Omental fat pad (tissue), 4 donors: ENCODE measurements around the gene LGALS7. TPM values are rescaled to one million over a fixed set of nuclear protein-coding genes. Genes with fewer than 3 reads are reported as not detected.
"Not testable (repeated sequence)": the region's sequence is repeated elsewhere in the genome, so short reads cannot be mapped to it uniquely, and the experiment has no call there.

Experiments used
- ATAC-seq: fragments of 150-250 bp; one replicate; pipeline ENCODE4 v1.9.1; 2016; ENCODE audit warnings: mild to moderate bottlenecking, moderate library complexity; ENCODE audit not compliant: low FRiP score
- DNase-seq: peaks from one replicate; pipeline ENCODE4 v3.0.0-alpha.2; 2019; ENCODE audit warnings: low spot score
- CTCF ChIP-seq, 3 donors: fragments of 450-650 bp; IDR thresholded peaks; one replicate each; pipeline ENCODE4 v1.5.1; 2016 to 2017; ENCODE audit warnings: antibody characterized with exemption in 3 of 3, mild to moderate bottlenecking in 3 of 3, moderate library complexity in 2 of 3
- total RNA-seq, 4 donors: library from RNA; depleted of rRNA; stranded (reverse); fragments of >200 nt; gene quantifications; one replicate each; pipeline ENCODE4 v1.1.0, GENCODE V29; 2016

Gene LGALS7
- total RNA-seq, 4 donors from 2014 or later = not detected

DNA sequence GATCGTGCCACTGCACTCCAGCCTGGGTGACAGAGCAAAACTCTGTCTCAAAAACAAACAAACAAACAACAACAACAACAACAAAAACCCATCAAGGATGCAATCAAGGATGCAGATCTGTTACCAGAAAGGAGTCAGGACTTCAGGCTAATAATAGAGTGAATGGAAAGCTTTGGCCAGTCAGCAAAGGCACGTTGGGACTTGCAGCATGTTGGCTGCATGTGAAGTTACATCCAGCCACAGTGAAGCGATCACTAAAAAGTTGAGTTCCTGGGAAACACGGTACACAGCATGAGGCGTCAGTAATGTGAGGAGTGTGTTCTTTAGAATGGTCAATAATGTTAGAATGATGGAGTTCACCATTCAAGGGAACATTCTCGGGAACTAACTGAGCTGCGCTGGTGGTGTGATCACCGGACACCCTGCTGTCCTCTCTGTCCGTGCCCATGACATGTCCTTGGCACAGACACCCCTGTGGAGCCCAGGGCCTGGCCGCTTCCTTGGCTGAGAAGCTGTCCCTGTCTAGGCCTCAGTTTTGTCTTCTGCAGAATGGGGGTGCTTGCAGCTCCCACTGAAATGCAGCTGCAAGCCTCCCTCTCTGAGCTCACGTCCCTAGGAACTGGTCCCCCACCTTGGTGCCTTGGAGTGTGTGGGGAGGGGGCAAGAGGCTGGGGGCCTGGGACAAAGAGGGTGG is 13.4 kb upstream of the LGALS7 start:
- ATAC-seq (no peak), DNase-seq (no peak)
- no peak for TF ChIP-seq CTCF (IDR thresholded peaks at IDR 0.05)

GRCh38 chr19:38786061-38786460 is 12.7 kb upstream of the LGALS7 start:
- not testable (repeated sequence) for DNase-seq, ATAC-seq

DNA sequence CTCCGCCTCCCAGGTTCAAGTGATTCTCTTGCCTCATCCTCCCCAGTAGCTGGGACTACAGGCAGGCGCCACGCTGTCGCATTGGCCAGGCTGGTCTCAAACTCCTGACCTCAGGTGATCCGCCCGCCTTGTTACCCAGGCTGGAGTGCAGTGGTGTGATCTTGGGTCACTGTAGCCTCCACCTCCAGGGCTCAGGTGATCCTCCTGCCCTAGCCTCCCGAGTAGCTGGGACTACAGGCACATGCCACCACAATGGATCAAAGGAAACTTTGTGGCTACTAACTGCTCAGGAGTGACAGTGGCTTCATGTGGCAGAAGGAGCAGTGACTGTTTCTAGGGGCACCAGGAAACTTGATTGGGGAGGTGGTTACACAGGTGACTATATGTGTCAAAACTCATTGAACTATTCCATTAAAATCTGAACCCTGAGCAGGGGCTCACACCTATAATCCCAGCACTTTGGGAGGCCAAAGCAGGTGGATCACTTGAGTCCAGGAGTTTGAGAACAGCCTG is 11.9 kb upstream of the LGALS7 start:
- TF ChIP-seq CTCF (IDR thresholded peaks at IDR 0.05) = no peak
- ATAC-seq (no peak), DNase-seq (no peak)

GRCh38 chr19:38784224-38784623 is 10.9 kb upstream of the LGALS7 start:
- no peak for DNase-seq
- no peak for ATAC-seq
- TF ChIP-seq CTCF (IDR thresholded peaks at IDR 0.05) = no peak

GRCh38 chr19:38782212-38782611 is 8.9 kb upstream of the LGALS7 start:
- not testable (repeated sequence) for DNase-seq, ATAC-seq

DNA sequence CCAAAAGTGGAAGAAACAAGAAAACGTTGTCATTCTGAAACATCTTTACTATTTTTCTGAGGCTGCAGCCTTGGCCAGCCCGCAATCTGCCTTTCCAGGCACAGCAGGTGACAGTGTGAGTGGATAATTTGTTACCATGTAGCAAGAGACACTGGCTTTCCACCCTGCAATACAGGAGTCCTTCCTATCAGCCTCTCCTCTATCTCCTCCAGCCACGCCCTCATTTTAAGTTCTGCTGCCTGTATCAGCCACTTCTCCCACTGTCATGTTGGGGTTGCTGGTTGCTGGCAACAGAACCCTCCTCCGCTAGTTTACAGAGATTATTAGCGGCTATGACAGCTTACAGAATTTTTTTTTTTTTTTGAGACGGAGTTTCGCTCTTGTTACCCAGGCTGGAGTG is 7.7 kb upstream of the LGALS7 start:
- no peak for TF ChIP-seq CTCF (IDR thresholded peaks at IDR 0.05)
- ATAC-seq (no peak), DNase-seq (no peak)

DNA sequence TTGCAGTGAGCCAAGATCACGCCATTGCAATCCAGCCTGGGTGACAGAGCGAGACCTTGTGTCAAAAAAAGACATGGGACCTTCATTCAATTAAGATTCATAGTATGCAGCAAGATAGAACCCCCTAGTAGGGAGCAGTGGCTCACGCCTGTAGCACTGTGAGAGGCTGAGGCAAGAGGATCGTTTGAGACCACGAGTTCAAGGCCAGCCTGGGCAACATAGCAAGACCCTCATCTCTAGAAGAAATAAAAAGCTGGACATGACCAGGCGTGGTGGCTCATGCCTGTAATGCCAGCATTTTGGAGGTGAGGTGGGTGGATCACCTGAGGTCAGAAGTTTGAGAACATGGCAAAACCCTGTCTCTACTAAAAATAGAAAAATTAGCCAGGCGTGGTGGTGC is 7.1 kb upstream of the LGALS7 start:
- ATAC-seq (no peak), DNase-seq (no peak)
- TF ChIP-seq CTCF (IDR thresholded peaks at IDR 0.05) = no peak

DNA sequence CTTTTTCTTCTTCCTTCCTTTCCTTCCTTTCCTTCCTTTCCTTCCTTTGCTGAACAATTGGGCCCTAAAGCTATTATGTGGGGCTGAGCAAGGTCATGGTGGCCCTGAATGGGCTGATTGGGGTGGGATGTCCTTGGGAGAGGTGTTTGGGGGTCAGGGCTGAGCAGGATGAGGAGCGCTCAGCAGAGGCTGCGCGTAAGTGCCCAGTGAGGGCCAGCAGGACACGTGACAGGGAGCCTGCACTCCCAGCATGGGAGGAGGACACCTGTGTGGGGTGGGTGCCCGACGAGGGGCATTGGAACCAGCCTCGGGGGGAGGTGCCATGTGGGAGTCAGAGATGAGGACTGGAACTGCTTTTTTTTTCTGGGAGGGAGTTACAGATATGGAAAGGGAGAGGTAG is 5.4 kb upstream of the LGALS7 start:
- no peak for DNase-seq
- ATAC-seq = no peak
- no peak for TF ChIP-seq CTCF (IDR thresholded peaks at IDR 0.05)
